ENCODE data around the gene LSS.

Gene LSS

DNA sequence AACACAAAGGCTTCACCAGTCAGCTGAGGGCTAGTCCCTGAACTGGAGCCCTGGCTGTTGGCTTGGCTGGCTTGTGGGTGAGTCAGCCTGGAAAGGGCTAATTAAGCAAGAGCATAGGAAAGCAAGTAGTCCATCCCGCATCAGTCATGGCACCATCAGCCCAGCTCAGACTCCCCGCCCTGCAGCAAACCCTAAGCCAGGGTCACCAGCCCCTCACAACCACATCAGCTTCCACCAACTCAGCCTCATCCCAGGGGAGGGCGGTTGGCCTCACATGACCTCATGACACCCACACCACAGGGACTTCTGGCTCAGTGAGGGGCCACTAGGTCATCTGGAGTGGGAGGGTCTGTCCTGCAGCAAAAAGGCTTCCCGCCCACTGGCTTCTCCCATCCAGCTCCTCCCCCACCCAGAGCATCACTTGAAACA lies 37.3 kb downstream of the LSS start:
- Histone ChIP-seq H3K9ac (ENCODE audit: low read length) (no peak overlapping the region), H3K4me1 (ENCODE audit: low read length) (peaks cover under 1% of the 10 kb centered on the region; the same call in 1 of the 2 replicates), H3K9me3 (replicated peaks; ENCODE audit: insufficient read depth, low read length) (no peaks in the 10 kb centered on the region), H3K36me3 (replicated peaks; ENCODE audit: insufficient read depth, low read length) (peaks cover 15% of the 10 kb centered on the region), H4K20me1 (ENCODE audit: insufficient read depth, low read length) (no peaks in the 10 kb centered on the region), H3K79me2 (ENCODE audit: low read length) (no peaks in the 10 kb centered on the region), H3K27ac (ENCODE audit: low read length) (no peak overlapping the region), H3K4me3 (ENCODE audit: low read length) (no peak overlapping the region), H3K27me3 (replicated peaks; ENCODE audit: insufficient read depth, low read length) (no peaks in the 10 kb centered on the region), H2AFZ (ENCODE audit: low read length) (no peak overlapping the region), H3F3A (ENCODE audit: insufficient read depth, low read length) (no peaks in the 10 kb centered on the region), H3K9me2 (replicated peaks; ENCODE audit: insufficient read depth, low read length) (no peaks in the 10 kb centered on the region), H3K4me2 (ENCODE audit: low read depth, low read length) (no peak overlapping the region)
- TF ChIP-seq, protein P1, sequence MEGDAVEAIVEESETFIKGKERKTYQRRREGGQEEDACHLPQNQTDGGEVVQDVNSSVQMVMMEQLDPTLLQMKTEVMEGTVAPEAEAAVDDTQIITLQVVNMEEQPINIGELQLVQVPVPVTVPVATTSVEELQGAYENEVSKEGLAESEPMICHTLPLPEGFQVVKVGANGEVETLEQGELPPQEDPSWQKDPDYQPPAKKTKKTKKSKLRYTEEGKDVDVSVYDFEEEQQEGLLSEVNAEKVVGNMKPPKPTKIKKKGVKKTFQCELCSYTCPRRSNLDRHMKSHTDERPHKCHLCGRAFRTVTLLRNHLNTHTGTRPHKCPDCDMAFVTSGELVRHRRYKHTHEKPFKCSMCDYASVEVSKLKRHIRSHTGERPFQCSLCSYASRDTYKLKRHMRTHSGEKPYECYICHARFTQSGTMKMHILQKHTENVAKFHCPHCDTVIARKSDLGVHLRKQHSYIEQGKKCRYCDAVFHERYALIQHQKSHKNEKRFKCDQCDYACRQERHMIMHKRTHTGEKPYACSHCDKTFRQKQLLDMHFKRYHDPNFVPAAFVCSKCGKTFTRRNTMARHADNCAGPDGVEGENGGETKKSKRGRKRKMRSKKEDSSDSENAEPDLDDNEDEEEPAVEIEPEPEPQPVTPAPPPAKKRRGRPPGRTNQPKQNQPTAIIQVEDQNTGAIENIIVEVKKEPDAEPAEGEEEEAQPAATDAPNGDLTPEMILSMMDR (IDR thresholded peaks at IDR 0.05; ENCODE audit: low read length) = no peak
- TF ChIP-seq EZH2phosphoT487 (IDR thresholded peaks at IDR 0.05; ENCODE audit: low read length) = no peak
- TF ChIP-seq EZH2 (optimal IDR thresholded peaks at IDR 0.05; ENCODE audit: low read depth, low read length) = no peak
- DNase-seq = no peak

DNA sequence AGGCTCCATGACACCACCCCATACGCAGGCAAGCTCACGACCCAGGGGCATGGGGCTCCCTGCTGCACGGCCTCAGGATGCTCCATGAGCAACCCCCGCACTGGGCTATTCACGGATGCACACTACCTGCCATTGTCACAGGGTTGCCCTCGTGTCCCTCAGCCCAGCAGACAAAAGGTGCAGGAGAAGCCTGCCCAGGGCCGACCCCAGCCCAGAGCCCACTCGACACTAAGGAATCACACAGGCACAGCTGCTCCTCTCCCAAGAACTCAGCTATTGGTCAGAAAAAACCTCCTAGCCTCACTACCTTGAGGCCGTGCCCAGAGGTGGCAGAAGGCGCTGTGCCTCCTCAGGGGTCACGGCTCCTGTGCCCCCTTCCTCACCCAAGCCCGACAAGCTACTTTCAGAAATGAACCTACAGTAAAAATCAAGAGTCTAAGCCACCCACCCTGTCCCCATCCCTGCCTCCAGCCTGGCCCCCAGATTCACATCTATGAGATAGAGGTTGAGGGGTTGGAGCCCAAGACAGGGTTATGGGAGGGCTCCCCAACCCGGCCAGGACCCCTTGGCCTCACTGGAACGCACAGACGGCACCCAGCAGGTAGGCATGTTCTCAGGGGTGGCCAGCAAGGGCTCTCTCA lies 38.0 kb downstream of the LSS start:
- no peaks in the 10 kb centered on the region for H4K20me1 ChIP-seq (ENCODE audit: insufficient read depth, low read length)
- H3K9me3 ChIP-seq (replicated peaks; ENCODE audit: insufficient read depth, low read length) = no peaks in the 10 kb centered on the region
- H3K9me2 ChIP-seq (replicated peaks; ENCODE audit: insufficient read depth, low read length) = no peaks in the 10 kb centered on the region
- H3F3A ChIP-seq (ENCODE audit: insufficient read depth, low read length) = 0 out of 2 replicates have a peak, but pooled peaks cover 5% of the 10 kb centered on the region
- no peak overlapping the region for H3K4me2 ChIP-seq (ENCODE audit: low read depth, low read length)
- no peak overlapping the region for H3K4me3 ChIP-seq (ENCODE audit: low read length)
- no peak for DNase-seq
- no peak overlapping the region for H3K27ac ChIP-seq (ENCODE audit: low read length)
- TF ChIP-seq, protein P1 (IDR thresholded peaks at IDR 0.05; ENCODE audit: low read length) = no peak
- TF ChIP-seq EZH2 (optimal IDR thresholded peaks at IDR 0.05; ENCODE audit: low read depth, low read length) = no peak
- no peak for TF ChIP-seq EZH2phosphoT487 (IDR thresholded peaks at IDR 0.05; ENCODE audit: low read length)
- H2AFZ ChIP-seq (ENCODE audit: low read length) = no peak overlapping the region
- no peaks in the 10 kb centered on the region for H3K27me3 ChIP-seq (replicated peaks; ENCODE audit: insufficient read depth, low read length)
- H3K4me1 ChIP-seq (ENCODE audit: low read length) = peaks cover 7% of the 10 kb centered on the region
- H3K36me3 ChIP-seq (replicated peaks; ENCODE audit: insufficient read depth, low read length) = peaks cover 8% of the 10 kb centered on the region
- no peak overlapping the region for H3K9ac ChIP-seq (ENCODE audit: low read length)
- H3K79me2 ChIP-seq (ENCODE audit: low read length) = no peaks in the 10 kb centered on the region

DNA sequence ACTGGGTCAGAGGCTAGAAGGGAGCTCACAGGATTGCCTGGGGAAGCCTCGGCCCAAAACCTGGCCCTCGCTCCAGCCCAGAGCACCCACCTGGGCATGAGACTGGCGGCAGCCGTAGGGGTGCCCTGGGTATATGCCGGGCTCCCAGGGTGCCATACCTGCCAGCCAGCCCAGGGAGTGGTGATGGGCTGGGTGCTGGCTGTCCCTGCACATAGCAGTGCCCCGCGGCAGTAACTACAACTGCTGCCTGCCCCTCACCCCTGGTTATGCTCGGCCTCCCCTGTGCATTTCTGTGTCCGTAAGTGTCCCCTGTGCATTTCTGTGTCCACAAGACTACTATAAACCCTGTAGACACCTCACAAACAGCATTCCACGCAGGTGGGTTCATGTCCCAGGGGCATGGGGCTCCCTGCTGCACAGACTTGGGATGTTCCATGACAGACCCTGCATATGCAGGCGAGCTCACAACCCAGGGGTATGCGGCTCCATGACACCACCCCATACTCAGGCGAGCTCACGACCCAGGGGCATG lies 38.5 kb downstream of the LSS start:
- Histone ChIP-seq H3F3A (ENCODE audit: insufficient read depth, low read length) (0 out of 2 replicates have a peak, but pooled peaks cover 10% of the 10 kb centered on the region), H3K27ac (ENCODE audit: low read length) (no peak overlapping the region), H3K9me2 (replicated peaks; ENCODE audit: insufficient read depth, low read length) (no peaks in the 10 kb centered on the region), H2AFZ (ENCODE audit: low read length) (no peak overlapping the region), H3K79me2 (ENCODE audit: low read length) (no peaks in the 10 kb centered on the region), H3K4me1 (ENCODE audit: low read length) (peaks cover 12% of the 10 kb centered on the region), H3K27me3 (replicated peaks; ENCODE audit: insufficient read depth, low read length) (no peaks in the 10 kb centered on the region), H3K4me2 (ENCODE audit: low read depth, low read length) (no peak overlapping the region), H3K36me3 (replicated peaks; ENCODE audit: insufficient read depth, low read length) (peaks cover 7% of the 10 kb centered on the region; the same call in 1 of the 2 replicates), H4K20me1 (ENCODE audit: insufficient read depth, low read length) (no peaks in the 10 kb centered on the region), H3K4me3 (ENCODE audit: low read length) (no peak overlapping the region), H3K9ac (ENCODE audit: low read length) (no peak overlapping the region), H3K9me3 (replicated peaks; ENCODE audit: insufficient read depth, low read length) (no peaks in the 10 kb centered on the region)
- TF ChIP-seq, protein P1 (IDR thresholded peaks at IDR 0.05; ENCODE audit: low read length) = no peak
- no peak for TF ChIP-seq EZH2 (optimal IDR thresholded peaks at IDR 0.05; ENCODE audit: low read depth, low read length)
- TF ChIP-seq EZH2phosphoT487 (IDR thresholded peaks at IDR 0.05; ENCODE audit: low read length) = no peak
- DNase-seq = no peak

All from MM.1S (cell line).